Measurements from ENCODE around the gene GRIK1.

GRIK1 gene

GRCh38 chr21:29762570-29763082 is 177.2 kb downstream of the GRIK1 start:
- ATAC-seq (ENCODE audit: low read depth) (no peak), DNase-seq (ENCODE audit: low spot score) (no peak)
- H3K4me3 ChIP-seq (ENCODE audit: severe bottlenecking), result no peak overlapping the region
- TF ChIP-seq CTCF (IDR thresholded peaks at IDR 0.05; ENCODE audit: poor library complexity, severe bottlenecking), result no peak
- H3K9me3 ChIP-seq (ENCODE audit: severe bottlenecking), result no peaks in the 10 kb centered on the region
- no peaks in the 10 kb centered on the region for H3K4me1 ChIP-seq (ENCODE audit: insufficient read depth, poor library complexity, severe bottlenecking)
- no peaks in the 10 kb centered on the region for H3K36me3 ChIP-seq (ENCODE audit: low read depth)
- H3K27ac ChIP-seq (ENCODE audit: poor library complexity, severe bottlenecking), result no peak overlapping the region
- H3K27me3 ChIP-seq (ENCODE audit: insufficient read depth, poor library complexity, severe bottlenecking), result no peaks in the 10 kb centered on the region

GRCh38 chr21:29753216-29753615 is 186.6 kb downstream of the GRIK1 start:
- ATAC-seq (ENCODE audit: low read depth), result no peak
- H3K4me3 ChIP-seq (ENCODE audit: severe bottlenecking), result no peak overlapping the region
- DNase-seq (ENCODE audit: low spot score), result no peak
- no peaks in the 10 kb centered on the region for H3K9me3 ChIP-seq (ENCODE audit: severe bottlenecking)
- H3K4me1 ChIP-seq (ENCODE audit: insufficient read depth, poor library complexity, severe bottlenecking), result no peaks in the 10 kb centered on the region
- no peak overlapping the region for H3K27ac ChIP-seq (ENCODE audit: poor library complexity, severe bottlenecking)
- H3K27me3 ChIP-seq (ENCODE audit: insufficient read depth, poor library complexity, severe bottlenecking), result peaks cover 5% of the 10 kb centered on the region
- no peaks in the 10 kb centered on the region for H3K36me3 ChIP-seq (ENCODE audit: low read depth)
- TF ChIP-seq CTCF (IDR thresholded peaks at IDR 0.05; ENCODE audit: poor library complexity, severe bottlenecking), result no peak

- TF ChIP-seq CTCF (IDR thresholded peaks at IDR 0.05; ENCODE audit: poor library complexity, severe bottlenecking), result no peak
- H3K9me3 ChIP-seq (ENCODE audit: severe bottlenecking), result no peaks in the 10 kb centered on the region
- ATAC-seq (ENCODE audit: low read depth), result no peak
- no peak overlapping the region for H3K4me3 ChIP-seq (ENCODE audit: severe bottlenecking)
- no peak overlapping the region for H3K27ac ChIP-seq (ENCODE audit: poor library complexity, severe bottlenecking)
- DNase-seq (ENCODE audit: low spot score), result no peak
- peaks cover 5% of the 10 kb centered on the region for H3K27me3 ChIP-seq (ENCODE audit: insufficient read depth, poor library complexity, severe bottlenecking)
- no peaks in the 10 kb centered on the region for H3K4me1 ChIP-seq (ENCODE audit: insufficient read depth, poor library complexity, severe bottlenecking)
- H3K36me3 ChIP-seq (ENCODE audit: low read depth), result no peaks in the 10 kb centered on the region
Measured at GRCh38 chr21:29751473-29752185, 188.2 kb downstream of the GRIK1 start.

- H3K9me3 ChIP-seq (ENCODE audit: severe bottlenecking), result no peaks in the 10 kb centered on the region
- H3K36me3 ChIP-seq (ENCODE audit: low read depth), result no peaks in the 10 kb centered on the region
- DNase-seq (ENCODE audit: low spot score) (no peak), ATAC-seq (ENCODE audit: low read depth) (no peak)
- no peaks in the 10 kb centered on the region for H3K4me1 ChIP-seq (ENCODE audit: insufficient read depth, poor library complexity, severe bottlenecking)
- H3K4me3 ChIP-seq (ENCODE audit: severe bottlenecking), result no peak overlapping the region
- TF ChIP-seq CTCF (IDR thresholded peaks at IDR 0.05; ENCODE audit: poor library complexity, severe bottlenecking), result no peak
- H3K27me3 ChIP-seq (ENCODE audit: insufficient read depth, poor library complexity, severe bottlenecking), result peaks cover 5% of the 10 kb centered on the region
- no peak overlapping the region for H3K27ac ChIP-seq (ENCODE audit: poor library complexity, severe bottlenecking)
Measured at GRCh38 chr21:29749957-29750356, 189.8 kb downstream of the GRIK1 start.

GRCh38 chr21:29749223-29749622 is 190.6 kb downstream of the GRIK1 start:
- no peak for DNase-seq (ENCODE audit: low spot score)
- no peak for TF ChIP-seq CTCF (IDR thresholded peaks at IDR 0.05; ENCODE audit: poor library complexity, severe bottlenecking)
- peaks cover 5% of the 10 kb centered on the region for H3K27me3 ChIP-seq (ENCODE audit: insufficient read depth, poor library complexity, severe bottlenecking)
- H3K4me3 ChIP-seq (ENCODE audit: severe bottlenecking), result no peak overlapping the region
- no peaks in the 10 kb centered on the region for H3K4me1 ChIP-seq (ENCODE audit: insufficient read depth, poor library complexity, severe bottlenecking)
- H3K36me3 ChIP-seq (ENCODE audit: low read depth), result no peaks in the 10 kb centered on the region
- H3K27ac ChIP-seq (ENCODE audit: poor library complexity, severe bottlenecking), result no peak overlapping the region
- no peaks in the 10 kb centered on the region for H3K9me3 ChIP-seq (ENCODE audit: severe bottlenecking)
- ATAC-seq (ENCODE audit: low read depth), result no peak
